Right lobe of liver (tissue), 4 donors: Measurements from ENCODE around the gene TROAP.

Experiments
- CTCF ChIP-seq, 4 donors: fragments of 200-600 bp in 3 of 4; fragments of 450-650 bp in 1 of 4; IDR thresholded peaks; one replicate each; pipeline versions ENCODE4 v1.5.1 to v1.8.0; 2016 to 2022; ENCODE audit warnings: antibody characterized with exemption in 4 of 4, mild to moderate bottlenecking in 2 of 4
- POLR2A ChIP-seq: fragments of 450-650 bp; IDR thresholded peaks from one replicate; pipeline ENCODE4 v1.6.1; 2017; ENCODE audit warnings: antibody characterized with exemption, mild to moderate bottlenecking
- donor health status: DM: no; HTN: no; CAD: no.
- donor health status: DM: no; HTN: no; CAD: no.
- donor health status: DM: no; HTN: yes; CAD: no.

DNA sequence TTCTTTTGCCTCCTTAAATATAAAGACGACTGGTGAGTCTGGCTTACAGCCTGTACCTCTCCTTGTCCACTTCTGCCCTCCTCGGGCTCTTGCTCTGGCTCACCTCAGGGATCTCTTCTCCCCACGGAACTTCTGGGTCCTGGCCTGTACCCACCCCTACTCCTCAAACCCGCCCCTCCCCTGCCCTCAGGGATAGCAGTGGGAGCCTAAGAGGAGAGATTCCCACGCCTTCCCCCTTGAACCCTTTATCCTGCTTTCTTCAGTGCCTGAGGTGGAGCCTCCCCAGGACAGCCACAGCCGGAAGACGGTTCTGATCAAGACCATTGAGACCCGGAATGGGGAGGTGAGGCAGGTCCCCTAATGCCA, 25.4 kb upstream of the TROAP start:
- TF ChIP-seq CTCF (IDR thresholded peaks at IDR 0.05) (no peak), POLR2A (no peak)
